Mesothelial cell of epicardium (in vitro differentiated cells): ENCODE data around the gene RYR2. TPM values are rescaled to one million over a fixed set of nuclear protein-coding genes. Genes with fewer than 3 reads are reported as not detected.

ENCODE experiments used
- DNase-seq, 2 experiments: peaks; one replicate each; pipeline ENCODE4 v3.0.0; 2021; ENCODE audit warnings: low spot score in 2 of 2; ENCODE audit not compliant: unreplicated experiment in 2 of 2
- H3K27ac Mint-ChIP-seq: 2 replicates; pipeline ENCODE4 v1.8.0; 2021; ENCODE audit warnings: mixed read lengths
- H3K27me3 Mint-ChIP-seq: 2 replicates; pipeline ENCODE4 v1.8.0; 2021; ENCODE audit warnings: low read depth, mixed read lengths
- H3K36me3 Mint-ChIP-seq: 2 replicates; pipeline ENCODE4 v1.8.0; 2021; ENCODE audit warnings: mixed read lengths
- H3K4me1 Mint-ChIP-seq: 2 replicates; pipeline ENCODE4 v1.8.0; 2021; ENCODE audit warnings: mixed read lengths
- H3K4me3 Mint-ChIP-seq: 2 replicates; pipeline ENCODE4 v1.8.0; 2021; ENCODE audit warnings: mild to moderate bottlenecking, moderate library complexity, mixed read lengths
- H3K9me3 Mint-ChIP-seq: 2 replicates; pipeline ENCODE4 v1.8.0; 2021; ENCODE audit warnings: mixed read lengths
- CTCF ChIP-seq: fragments of 200-600 bp; sonication (generic); IDR thresholded peaks from one replicate; pipeline ENCODE4 v1.5.0; 2021; ENCODE audit warnings: antibody characterized with exemption; ENCODE audit not compliant: unreplicated experiment
- total RNA-seq: library from RNA; stranded (reverse); gene quantifications from 3 replicates; pipeline ENCODE4 v1.2.1, GENCODE V29; 2021

The RYR2 gene
- total RNA-seq, 1 donor from 2014 or later = 6.1 TPM

GRCh38 chr1:237705462-237705861, 663.5 kb downstream of the RYR2 start:
- no peaks in the 10 kb centered on the region for H3K27me3 Mint-ChIP-seq
- no peaks in the 10 kb centered on the region for H3K9me3 Mint-ChIP-seq
- TF ChIP-seq CTCF = no peak
- no peaks in the 10 kb centered on the region for H3K36me3 Mint-ChIP-seq
- no peak for DNase-seq
- H3K27ac Mint-ChIP-seq = no peak overlapping the region
- H3K4me3 Mint-ChIP-seq = no peak overlapping the region
- H3K4me1 Mint-ChIP-seq = no peaks in the 10 kb centered on the region

- no peaks in the 10 kb centered on the region for H3K9me3 Mint-ChIP-seq
- no peaks in the 10 kb centered on the region for H3K36me3 Mint-ChIP-seq
- H3K27me3 Mint-ChIP-seq = no peaks in the 10 kb centered on the region
- H3K27ac Mint-ChIP-seq = no peak overlapping the region
- no peak for DNase-seq
- H3K4me3 Mint-ChIP-seq = no peak overlapping the region
- no peak for TF ChIP-seq CTCF
- H3K4me1 Mint-ChIP-seq = no peaks in the 10 kb centered on the region
Measured at GRCh38 chr1:237709355-237709754, 667.4 kb downstream of the RYR2 start.

GRCh38 chr1:237711281-237711680, 669.3 kb downstream of the RYR2 start:
- no peaks in the 10 kb centered on the region for H3K4me1 Mint-ChIP-seq
- TF ChIP-seq CTCF = no peak
- no peaks in the 10 kb centered on the region for H3K27me3 Mint-ChIP-seq
- H3K36me3 Mint-ChIP-seq = no peaks in the 10 kb centered on the region
- H3K27ac Mint-ChIP-seq = no peak overlapping the region
- no peak overlapping the region for H3K4me3 Mint-ChIP-seq
- H3K9me3 Mint-ChIP-seq = no peaks in the 10 kb centered on the region
- no peak for DNase-seq

- no peak for DNase-seq
- H3K27me3 Mint-ChIP-seq = no peaks in the 10 kb centered on the region
- H3K9me3 Mint-ChIP-seq = no peaks in the 10 kb centered on the region
- TF ChIP-seq CTCF = no peak
- no peaks in the 10 kb centered on the region for H3K36me3 Mint-ChIP-seq
- H3K4me3 Mint-ChIP-seq = no peak overlapping the region
- H3K4me1 Mint-ChIP-seq = no peaks in the 10 kb centered on the region
- no peak overlapping the region for H3K27ac Mint-ChIP-seq
Measured at GRCh38 chr1:237712082-237712481, 670.1 kb downstream of the RYR2 start.

- Mint-ChIP-seq H3K27me3 (no peaks in the 10 kb centered on the region), H3K4me1 (no peaks in the 10 kb centered on the region), H3K9me3 (no peaks in the 10 kb centered on the region)
Measured at GRCh38 chr1:237712586-237713157, 670.7 kb downstream of the RYR2 start.

More at GRCh38 chr1:237712586-237713157, 670.7 kb downstream of the RYR2 start:
- TF ChIP-seq CTCF = no peak
- no peaks in the 10 kb centered on the region for H3K36me3 Mint-ChIP-seq
- H3K4me3 Mint-ChIP-seq = no peak overlapping the region
- no peak overlapping the region for H3K27ac Mint-ChIP-seq
- no peak for DNase-seq
